Right lobe of liver (tissue), 6 donors: ENCODE data around the gene ZDHHC7. TPM values are rescaled to one million over a fixed set of nuclear protein-coding genes. Genes with fewer than 3 reads are reported as not detected.

Source experiments
- ATAC-seq, 4 donors: fragments of 200-7000 bp; cut with Tn5 transposase; one replicate each; pipeline ENCODE4 v1.9.1; 2020; ENCODE audit warnings: mild to moderate bottlenecking in 4 of 4, moderate library complexity in 4 of 4
- DNase-seq, 3 donors: peaks; one replicate each; pipeline ENCODE4 v3.0.0-alpha.2; 2020
- H3K27ac ChIP-seq, 3 donors: fragments of 200-600 bp; one replicate each; pipeline ENCODE4 v1.8.0; 2022
- H3K27me3 ChIP-seq, 2 donors: fragments of 200-600 bp; one replicate each; pipeline ENCODE4 v1.8.0; 2022
- H3K36me3 ChIP-seq, 4 donors: fragments of 200-600 bp; sonication (generic) in 1 of 4; one replicate each; pipeline versions ENCODE4 v1.5.1 to v1.8.0; 2017 to 2022; ENCODE audit warnings: control low read depth in 1 of 4
- H3K4me1 ChIP-seq, 4 donors: fragments of 200-600 bp; sonication (generic) in 1 of 4; one replicate each; pipeline versions ENCODE4 v1.5.1 to v1.8.0; 2017 to 2022; ENCODE audit warnings: control low read depth in 1 of 4
- H3K4me3 ChIP-seq, 3 donors: fragments of 200-600 bp; one replicate each; pipeline ENCODE4 v1.8.0; 2022
- H3K9me3 ChIP-seq, 4 donors: fragments of 200-600 bp; sonication (generic) in 1 of 4; one replicate each; pipeline versions ENCODE4 v1.5.1 to v1.8.0; 2017 to 2022; ENCODE audit warnings: control low read depth in 1 of 4
- CTCF ChIP-seq, 4 donors: fragments of 200-600 bp in 3 of 4; fragments of 450-650 bp in 1 of 4; IDR thresholded peaks; one replicate each; pipeline versions ENCODE4 v1.5.1 to v1.8.0; 2016 to 2022; ENCODE audit warnings: antibody characterized with exemption in 4 of 4, mild to moderate bottlenecking in 2 of 4
- POLR2A ChIP-seq: fragments of 450-650 bp; IDR thresholded peaks from one replicate; pipeline ENCODE4 v1.6.1; 2017; ENCODE audit warnings: antibody characterized with exemption, mild to moderate bottlenecking
- WGBS: methylation state at CpG from one replicate; pipeline ENCODE4 v1.1.6; 2018; ENCODE audit warnings: low coverage, low lambda C conversion rate; ENCODE audit not compliant: insufficient coverage; ENCODE audit errors: missing lambda C conversion rate; 5-methylcytosine and 5-hydroxymethylcytosine counted together
- intact Hi-C, 2 donors: fragments of 100-400 bp; cut with DNase I; formaldehyde crosslinking; loops; one replicate each; pipeline versions ENCODE4 v1.11.2 to v1.14.1; 2022
- total RNA-seq, 6 experiments: library from RNA; depleted of rRNA in 2 of 6; stranded (reverse); fragments of >200 nt in 2 of 6; fragmentation: NEBNext Ultra II Directional in 3 of 6; extraction: Animal tissue kit (Norgen Biotek cat#: 25700) in 3 of 6; gene quantifications; one replicate each; pipeline versions ENCODE4 v1.1.0 to v1.2.4, GENCODE V29; 2016 to 2023
- donor health status: DM: no; HTN: yes; CAD: no.
- donor health status: DM: no; HTN: no; CAD: no.
- donor health status: DM: no; HTN: no; CAD: no.
- donor health status: DM: no; HTN: yes; CAD: no.
- donor health status: DM: no; HTN: yes; CAD: no.

Gene ZDHHC7
- total RNA-seq, 6 experiments from 2014 or later: 10.7 to 27.5 (median 19.0) TPM

DNA sequence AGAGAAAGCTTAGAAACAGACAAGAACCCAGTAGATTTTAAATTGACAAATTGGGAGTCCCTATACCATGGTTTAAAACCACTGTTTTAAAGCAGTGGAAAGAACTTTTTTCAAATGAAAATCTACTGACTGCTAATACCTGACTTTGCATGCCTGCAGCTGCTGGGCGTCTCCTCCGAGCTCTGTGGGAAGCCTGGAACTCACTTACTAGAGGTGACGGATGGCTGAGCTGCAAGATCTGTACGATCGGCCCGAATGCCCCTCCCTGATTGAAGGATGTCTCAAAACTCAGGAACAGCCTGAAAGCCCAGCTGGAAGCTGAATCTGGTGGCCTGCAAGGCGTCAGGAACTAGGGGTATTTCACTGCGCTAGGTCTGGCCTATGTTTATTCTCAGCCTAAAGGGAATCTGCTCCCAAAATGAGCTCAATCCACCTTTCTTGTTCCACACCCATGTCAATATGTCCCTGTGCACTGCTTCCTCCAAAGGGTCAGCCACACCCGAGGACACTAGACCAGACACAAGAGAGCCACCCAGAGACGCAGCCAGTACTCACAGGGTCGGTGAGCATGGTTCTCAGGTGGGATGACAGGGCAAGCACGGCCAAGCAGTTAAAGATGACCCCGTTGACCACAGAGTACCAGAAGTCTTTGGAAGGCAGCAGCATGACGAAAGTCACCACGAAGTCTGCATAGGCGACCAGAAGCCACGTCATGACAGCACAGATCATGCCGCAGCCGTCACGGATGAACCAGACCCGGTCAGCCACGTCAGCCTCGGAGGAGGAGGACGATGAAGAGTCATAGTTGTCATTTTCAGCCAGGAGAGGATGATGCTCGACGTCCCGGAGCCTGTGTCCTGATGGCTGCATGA lies 21.4 kb downstream of the ZDHHC7 start:
- no peaks in the 10 kb centered on the region for H3K9me3 ChIP-seq
- peak in 1 of 3 donors; percentile 45 for DNase-seq
- 85% methylated on average over 14 of the region's 27 CpGs for WGBS
- no peaks in the 10 kb centered on the region for H3K27me3 ChIP-seq
- ATAC-seq: no peak
- peaks cover 0 to 51% (median 20%) of the 10 kb centered on the region in 4 donors for H3K36me3 ChIP-seq
- no peak overlapping the region for H3K27ac ChIP-seq
- H3K4me3 ChIP-seq: no peak overlapping the region
- TF ChIP-seq CTCF (IDR thresholded peaks at IDR 0.05): no peak
- peaks cover 0 to 10% (median 3%) of the 10 kb centered on the region in 4 donors for H3K4me1 ChIP-seq
- intact Hi-C loops: no loop called here

- intact Hi-C loops: no loop called here
- Histone ChIP-seq H3K27me3 (no peaks in the 10 kb centered on the region), H3K27ac (no peak overlapping the region), H3K4me1 (no peaks in the 10 kb centered on the region), H3K9me3 (no peaks in the 10 kb centered on the region), H3K4me3 (no peak overlapping the region), H3K36me3 (peaks cover 0 to 45% (median 17%) of the 10 kb centered on the region in 4 donors)
- WGBS: 89% methylated on average over 12 of the region's 16 CpGs
- no peak for ATAC-seq
- TF ChIP-seq CTCF (IDR thresholded peaks at IDR 0.05): peak in 2 of 4 donors; percentile 5 to 7
- no peak for TF ChIP-seq POLR2A
- DNase-seq: peak in 1 of 3 donors; percentile 20
These were observed 22.8 kb downstream of the ZDHHC7 start for GRCh38 chr16:84988328-84989080.

- no peaks in the 10 kb centered on the region for H3K27me3 ChIP-seq
- H3K4me1 ChIP-seq: no peaks in the 10 kb centered on the region
- ATAC-seq (no peak), DNase-seq (no peak)
- intact Hi-C loops: no loop called here
- H3K9me3 ChIP-seq: no peaks in the 10 kb centered on the region
- no peak overlapping the region for H3K4me3 ChIP-seq
- H3K36me3 ChIP-seq: peaks cover 0 to 44% (median 15%) of the 10 kb centered on the region in 4 donors
- TF ChIP-seq POLR2A: no peak
- TF ChIP-seq CTCF (IDR thresholded peaks at IDR 0.05): no peak
- 100% methylated on average over 1 of the region's 1 CpG for WGBS
- no peak overlapping the region for H3K27ac ChIP-seq
These were observed 24.5 kb downstream of the ZDHHC7 start for GRCh38 chr16:84986879-84987278.

- Histone ChIP-seq H3K27me3 (no peaks in the 10 kb centered on the region), H3K4me1 (no peaks in the 10 kb centered on the region), H3K4me3 (no peak overlapping the region), H3K27ac (no peak overlapping the region), H3K36me3 (peaks cover 0 to 51% (median 19%) of the 10 kb centered on the region in 4 donors), H3K9me3 (no peaks in the 10 kb centered on the region)
- DNase-seq: no peak
- intact Hi-C loops: no loop called here
- TF ChIP-seq POLR2A (no peak), CTCF (IDR thresholded peaks at IDR 0.05) (no peak)
- no peak for ATAC-seq
- 97% methylated on average over 8 of the region's 22 CpGs for WGBS
These were observed 25.2 kb downstream of the ZDHHC7 start for GRCh38 chr16:84986102-84986501.
